Measurements from ENCODE around the gene TIMM50. TPM values are rescaled to one million over a fixed set of nuclear protein-coding genes. Genes with fewer than 3 reads are reported as not detected.
A peak's percentile ranks its signal among the peaks of the same experiment; 100 is the strongest.

TIMM50 gene
- total and polyA plus RNA-seq, 2 of the 13 experiments (the other 11 are each of a cell fraction or from before 2014, with no cell fraction given) = 91.1 to 92.5 TPM

GRCh38 chr19:39445196-39446111, 35.2 kb upstream of the TIMM50 start, which contains the start of gene SUPT5H (continued):
- TF ChIP-seq MYPOP (CRISPR knock-in tag; IDR thresholded peaks at IDR 0.05) (peak; percentile 68; the same call in 1 of the 2 replicates), FOXK2 (IDR thresholded peaks at IDR 0.05) (peak; percentile 48; the same call in 1 of the 2 replicates), KLF15 (CRISPR knock-in tag; IDR thresholded peaks at IDR 0.05; ENCODE audit: borderline replicate concordance) (0 out of 2 replicates have a peak, but pooled peaks have one; percentile 49), KDM2A (CRISPR knock-in tag; IDR thresholded peaks at IDR 0.05; ENCODE audit: borderline replicate concordance, low read depth) (peak; percentile 93), HNF1A (IDR thresholded peaks at IDR 0.05; ENCODE audit: low read depth) (no peak), HNF1A (CRISPR knock-in tag; IDR thresholded peaks at IDR 0.05; ENCODE audit: borderline replicate concordance) (peak; percentile 67; the same call in 1 of the 2 replicates), JARID2 (CRISPR knock-in tag; IDR thresholded peaks at IDR 0.05; ENCODE audit: insufficient replicate concordance) (no peak), ZFP36L2 (CRISPR knock-in tag; IDR thresholded peaks at IDR 0.05) (peak; percentile 41; the same call in 1 of the 2 replicates), ADNP (CRISPR knock-in tag; IDR thresholded peaks at IDR 0.05) (no peak), GTF2F1 (IDR thresholded peaks at IDR 0.05; ENCODE audit: low read length) (no peak), PCBP1 (IDR thresholded peaks at IDR 0.05; ENCODE audit: borderline replicate concordance, low read depth, low read length) (peak; percentile 75; the same call in 1 of the 2 replicates), ZFY (CRISPR knock-in tag; IDR thresholded peaks at IDR 0.05) (peak; percentile 89), ZNF644 (CRISPR knock-in tag; IDR thresholded peaks at IDR 0.05; ENCODE audit: low read depth) (no peak), NFATC3 (CRISPR knock-in tag; IDR thresholded peaks at IDR 0.05) (peak; percentile 65; the same call in 1 of the 2 replicates), SOX5 (CRISPR knock-in tag; IDR thresholded peaks at IDR 0.05; ENCODE audit: borderline replicate concordance) (peak; percentile 70; the same call in 1 of the 2 replicates), DRAP1 (CRISPR knock-in tag; IDR thresholded peaks at IDR 0.05) (peak; percentile 92), CREBL2 (CRISPR knock-in tag; IDR thresholded peaks at IDR 0.05; ENCODE audit: borderline replicate concordance) (peak; percentile 96; the same call in 1 of the 2 replicates), FOXC1 (CRISPR knock-in tag; IDR thresholded peaks at IDR 0.05; ENCODE audit: borderline replicate concordance) (0 out of 2 replicates have a peak, but pooled peaks have one; percentile 13), SP1 (IDR thresholded peaks at IDR 0.05) (peak; percentile 90), SP1 (CRISPR knock-in tag; IDR thresholded peaks at IDR 0.05) (peak; percentile 52; the same call in 1 of the 2 replicates), YEATS4 (CRISPR knock-in tag; IDR thresholded peaks at IDR 0.05; ENCODE audit: borderline replicate concordance) (peak; percentile 86), NFKB2 (CRISPR knock-in tag; IDR thresholded peaks at IDR 0.05; ENCODE audit: borderline replicate concordance) (peak; percentile 89; the same call in 1 of the 2 replicates), ZNF33B (CRISPR knock-in tag; IDR thresholded peaks at IDR 0.05) (peak; percentile 89; the same call in 1 of the 2 replicates), PAX8 (CRISPR knock-in tag; IDR thresholded peaks at IDR 0.05; ENCODE audit: borderline replicate concordance) (no peak), TBX2 (CRISPR knock-in tag; IDR thresholded peaks at IDR 0.05; ENCODE audit: borderline replicate concordance) (peak; percentile 77; the same call in 1 of the 2 replicates)

Data from HepG2 (cell line).